ENCODE results near the gene TMEM267. TPM values are rescaled to one million over a fixed set of nuclear protein-coding genes. Genes with fewer than 3 reads are reported as not detected.

TMEM267 gene
- total and polyA plus RNA-seq, 2 experiments from 2014 or later, result 6.5 to 11.2 TPM

DNA sequence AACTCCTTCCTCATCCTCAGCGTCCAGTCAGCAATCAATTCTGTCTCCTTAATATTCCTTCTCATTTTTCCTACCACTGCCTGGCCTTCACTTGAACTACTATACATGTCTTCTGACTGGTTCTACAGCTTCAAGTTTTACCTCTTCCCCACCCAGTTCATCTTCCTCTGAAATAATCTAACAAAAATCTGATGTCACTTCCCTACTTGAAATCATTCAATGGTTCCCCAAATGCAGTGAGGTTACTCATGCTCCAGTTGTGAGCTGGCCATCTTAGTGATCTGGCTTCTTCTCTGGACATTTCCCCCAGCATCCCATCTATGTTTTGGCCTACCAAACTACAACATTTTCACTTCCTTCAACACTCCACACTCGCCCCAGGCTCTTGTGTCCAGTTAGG lies 14.9 kb upstream of the TMEM267 start:
- no peak for TF ChIP-seq NANOG (IDR thresholded peaks at IDR 0.05; ENCODE audit: borderline replicate concordance)

DNA sequence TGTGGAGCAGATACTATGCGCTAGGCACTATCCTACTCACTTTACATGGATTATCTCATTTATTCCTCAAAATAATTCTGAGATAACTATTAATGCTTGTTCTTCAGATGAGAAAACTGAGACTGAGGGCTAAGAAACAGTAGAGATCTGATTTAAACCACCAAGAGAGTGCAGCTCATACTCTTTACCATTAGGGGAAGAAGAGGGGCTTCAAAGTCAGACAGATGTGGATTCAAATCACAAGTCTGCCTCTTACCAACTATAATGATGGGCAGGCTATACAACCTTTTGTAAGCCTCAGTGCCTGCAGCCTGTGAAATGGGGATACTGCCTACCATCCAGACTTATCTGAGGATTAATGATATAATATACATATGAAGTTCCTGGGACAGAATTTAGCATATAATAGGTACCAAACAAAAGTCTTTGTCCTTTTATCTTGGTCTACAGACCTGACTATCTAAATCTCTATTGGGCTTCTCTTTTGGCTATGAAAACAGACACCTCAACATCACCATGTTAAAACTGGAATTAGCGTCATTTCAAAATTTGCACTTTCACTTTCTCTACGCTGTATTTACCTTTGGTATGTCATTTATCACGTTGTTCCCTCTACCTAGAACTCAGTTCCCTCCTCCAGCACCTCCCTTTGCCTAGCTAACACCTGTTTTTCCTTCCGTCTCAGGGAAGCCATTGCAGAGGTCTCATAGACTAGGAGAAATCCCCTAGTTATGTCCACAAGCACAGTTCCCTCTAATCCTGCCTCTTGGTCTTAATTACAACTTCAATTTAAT lies 13.8 kb upstream of the TMEM267 start:
- H3K9me3 Mint-ChIP-seq, result no peaks in the 10 kb centered on the region
- H3K4me3 Mint-ChIP-seq, result no peak overlapping the region
- TF ChIP-seq NANOG (IDR thresholded peaks at IDR 0.05; ENCODE audit: borderline replicate concordance) (no peak), EZH2phosphoT487 (IDR thresholded peaks at IDR 0.05; ENCODE audit: unreplicated experiment) (no peak), STAT1 (IDR thresholded peaks at IDR 0.05; ENCODE audit: unreplicated experiment) (no peak), ZNF114 (CRISPR knock-in tag; IDR thresholded peaks at IDR 0.05) (no peak)
- TF ChIP-seq, protein P1, sequence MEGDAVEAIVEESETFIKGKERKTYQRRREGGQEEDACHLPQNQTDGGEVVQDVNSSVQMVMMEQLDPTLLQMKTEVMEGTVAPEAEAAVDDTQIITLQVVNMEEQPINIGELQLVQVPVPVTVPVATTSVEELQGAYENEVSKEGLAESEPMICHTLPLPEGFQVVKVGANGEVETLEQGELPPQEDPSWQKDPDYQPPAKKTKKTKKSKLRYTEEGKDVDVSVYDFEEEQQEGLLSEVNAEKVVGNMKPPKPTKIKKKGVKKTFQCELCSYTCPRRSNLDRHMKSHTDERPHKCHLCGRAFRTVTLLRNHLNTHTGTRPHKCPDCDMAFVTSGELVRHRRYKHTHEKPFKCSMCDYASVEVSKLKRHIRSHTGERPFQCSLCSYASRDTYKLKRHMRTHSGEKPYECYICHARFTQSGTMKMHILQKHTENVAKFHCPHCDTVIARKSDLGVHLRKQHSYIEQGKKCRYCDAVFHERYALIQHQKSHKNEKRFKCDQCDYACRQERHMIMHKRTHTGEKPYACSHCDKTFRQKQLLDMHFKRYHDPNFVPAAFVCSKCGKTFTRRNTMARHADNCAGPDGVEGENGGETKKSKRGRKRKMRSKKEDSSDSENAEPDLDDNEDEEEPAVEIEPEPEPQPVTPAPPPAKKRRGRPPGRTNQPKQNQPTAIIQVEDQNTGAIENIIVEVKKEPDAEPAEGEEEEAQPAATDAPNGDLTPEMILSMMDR (conservative IDR thresholded peaks at IDR 0.05; ENCODE audit: low read depth in 2 of 2), result no peak
- Histone ChIP-seq H3K9me2 (ENCODE audit: insufficient read depth) (no peaks in the 10 kb centered on the region), H3K27me3 (ENCODE audit: insufficient read depth) (no peaks in the 10 kb centered on the region), H3K4me1 (ENCODE audit: insufficient read depth) (no peaks in the 10 kb centered on the region), H3K27ac (ENCODE audit: low read depth) (no peak overlapping the region), H3K79me2 (replicated peaks; ENCODE audit: insufficient read depth) (no peaks in the 10 kb centered on the region), H3K4me2 (no peak overlapping the region), H3K36me3 (ENCODE audit: insufficient read depth) (no peaks in the 10 kb centered on the region; the same call in 1 of the 2 replicates), H4K20me1 (replicated peaks; ENCODE audit: insufficient read depth) (no peaks in the 10 kb centered on the region), H2AFZ (no peak overlapping the region), H3F3A (replicated peaks; ENCODE audit: low read depth) (no peaks in the 10 kb centered on the region), H3K4me3 (no peak overlapping the region)
- no peaks in the 10 kb centered on the region for H3K4me1 Mint-ChIP-seq
- H3K27me3 Mint-ChIP-seq (ENCODE audit: insufficient read depth, low read depth, poor library complexity), result no peaks in the 10 kb centered on the region
- peaks cover 8% of the 10 kb centered on the region; the same call in 1 of the 3 replicates for H3K36me3 Mint-ChIP-seq (ENCODE audit: low read depth)
- no peak overlapping the region for H3K27ac Mint-ChIP-seq
- ATAC-seq (no peak), DNase-seq (ENCODE audit: low spot score) (peak; percentile 20)

More for the DNA sequence above, 14.9 kb upstream of the TMEM267 start:
- Mint-ChIP-seq H3K27me3 (ENCODE audit: insufficient read depth, low read depth, poor library complexity) (no peaks in the 10 kb centered on the region), H3K36me3 (ENCODE audit: low read depth) (peaks cover 9% of the 10 kb centered on the region; the same call in 1 of the 3 replicates), H3K4me1 (no peaks in the 10 kb centered on the region), H3K27ac (no peak overlapping the region), H3K9me3 (no peaks in the 10 kb centered on the region), H3K4me3 (no peak overlapping the region)
- no peak for DNase-seq (ENCODE audit: low spot score)
- Histone ChIP-seq H3F3A (replicated peaks; ENCODE audit: low read depth) (no peaks in the 10 kb centered on the region), H3K27me3 (ENCODE audit: insufficient read depth) (no peaks in the 10 kb centered on the region), H3K4me1 (ENCODE audit: insufficient read depth) (no peaks in the 10 kb centered on the region), H3K4me2 (no peak overlapping the region), H3K9me2 (ENCODE audit: insufficient read depth) (no peaks in the 10 kb centered on the region), H2AFZ (no peak overlapping the region), H3K4me3 (no peak overlapping the region), H3K36me3 (ENCODE audit: insufficient read depth) (peaks cover 4% of the 10 kb centered on the region; the same call in 1 of the 2 replicates), H4K20me1 (replicated peaks; ENCODE audit: insufficient read depth) (no peaks in the 10 kb centered on the region), H3K27ac (ENCODE audit: low read depth) (no peak overlapping the region), H3K79me2 (replicated peaks; ENCODE audit: insufficient read depth) (no peaks in the 10 kb centered on the region)
- ATAC-seq, result no peak

DNA sequence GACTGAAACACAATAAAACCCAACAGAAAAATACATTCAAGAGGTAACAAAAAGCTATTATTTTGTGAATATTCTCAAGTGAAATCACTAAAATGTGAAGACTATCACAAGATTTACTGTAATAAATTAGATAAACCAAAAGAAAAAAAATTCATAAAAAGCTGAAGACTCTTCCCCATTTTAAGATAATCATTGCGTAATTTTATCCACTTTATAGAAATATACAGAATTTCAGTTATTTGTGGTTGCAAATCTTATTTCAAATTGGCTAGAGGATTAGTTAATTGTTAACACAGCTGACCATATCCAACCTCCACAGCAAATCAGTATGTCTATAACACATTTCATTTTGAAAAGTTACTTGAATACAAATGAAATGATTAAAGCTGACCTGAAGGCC lies 7.7 kb upstream of the TMEM267 start:
- DNase-seq (ENCODE audit: low spot score), result no peak
- Histone ChIP-seq H3K4me2 (no peak overlapping the region), H3K27ac (ENCODE audit: low read depth) (no peak overlapping the region), H3K79me2 (replicated peaks; ENCODE audit: insufficient read depth) (no peaks in the 10 kb centered on the region), H3K4me3 (no peak overlapping the region), H3F3A (replicated peaks; ENCODE audit: low read depth) (no peaks in the 10 kb centered on the region), H3K27me3 (ENCODE audit: insufficient read depth) (no peaks in the 10 kb centered on the region), H4K20me1 (replicated peaks; ENCODE audit: insufficient read depth) (no peaks in the 10 kb centered on the region), H3K9me2 (ENCODE audit: insufficient read depth) (no peaks in the 10 kb centered on the region), H3K36me3 (ENCODE audit: insufficient read depth) (peaks cover 12% of the 10 kb centered on the region; the same call in 1 of the 2 replicates), H2AFZ (no peak overlapping the region), H3K4me1 (ENCODE audit: insufficient read depth) (no peaks in the 10 kb centered on the region)
- Mint-ChIP-seq H3K36me3 (ENCODE audit: low read depth) (peaks cover 21% of the 10 kb centered on the region; the same call in 2 of the 3 replicates), H3K27me3 (ENCODE audit: insufficient read depth, low read depth, poor library complexity) (no peaks in the 10 kb centered on the region), H3K27ac (no peak overlapping the region), H3K9me3 (no peaks in the 10 kb centered on the region), H3K4me3 (no peak overlapping the region), H3K4me1 (no peaks in the 10 kb centered on the region)
- ATAC-seq, result no peak
- TF ChIP-seq POLR2AphosphoS5 (IDR thresholded peaks at IDR 0.05; ENCODE audit: low read depth), result no peak
- no peak for TF ChIP-seq JUNB (IDR thresholded peaks at IDR 0.05; ENCODE audit: unreplicated experiment)
- no peak for TF ChIP-seq ZNF331 (CRISPR knock-in tag; IDR thresholded peaks at IDR 0.05; ENCODE audit: low read depth)
- no peak for TF ChIP-seq ZNF114 (CRISPR knock-in tag; IDR thresholded peaks at IDR 0.05)
- no peak for TF ChIP-seq EZH2phosphoT487 (IDR thresholded peaks at IDR 0.05; ENCODE audit: unreplicated experiment)
- no peak for TF ChIP-seq CREB1 (CRISPR knock-in tag; IDR thresholded peaks at IDR 0.05; ENCODE audit: low read depth)
- no peak for TF ChIP-seq STAT1 (IDR thresholded peaks at IDR 0.05; ENCODE audit: unreplicated experiment)
- TF ChIP-seq, protein P1 (conservative IDR thresholded peaks at IDR 0.05; ENCODE audit: low read depth in 2 of 2), result no peak
- TF ChIP-seq, protein P2, sequence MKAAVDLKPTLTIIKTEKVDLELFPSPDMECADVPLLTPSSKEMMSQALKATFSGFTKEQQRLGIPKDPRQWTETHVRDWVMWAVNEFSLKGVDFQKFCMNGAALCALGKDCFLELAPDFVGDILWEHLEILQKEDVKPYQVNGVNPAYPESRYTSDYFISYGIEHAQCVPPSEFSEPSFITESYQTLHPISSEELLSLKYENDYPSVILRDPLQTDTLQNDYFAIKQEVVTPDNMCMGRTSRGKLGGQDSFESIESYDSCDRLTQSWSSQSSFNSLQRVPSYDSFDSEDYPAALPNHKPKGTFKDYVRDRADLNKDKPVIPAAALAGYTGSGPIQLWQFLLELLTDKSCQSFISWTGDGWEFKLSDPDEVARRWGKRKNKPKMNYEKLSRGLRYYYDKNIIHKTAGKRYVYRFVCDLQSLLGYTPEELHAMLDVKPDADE (IDR thresholded peaks at IDR 0.05), result no peak
- no peak for TF ChIP-seq EZH2 (IDR thresholded peaks at IDR 0.05; ENCODE audit: low read depth, unreplicated experiment)
- no peak for TF ChIP-seq NANOG (IDR thresholded peaks at IDR 0.05; ENCODE audit: borderline replicate concordance)
